DOHH2 (cell line): ENCODE results near the gene NDRG2.

Source experiments
- H3F3A ChIP-seq: fragments of 200-600 bp; sonication (generic), shearing (Covaris generic); 2 replicates; pipeline ENCODE4 v1.6.0; 2016; ENCODE audit warnings: antibody characterized with exemption, mild to moderate bottlenecking; ENCODE audit not compliant: control insufficient read depth, insufficient read depth
- H3K27ac ChIP-seq: fragments of 200-600 bp; sonication (generic); 2 replicates; pipeline ENCODE4 v1.5.1; 2014; ENCODE audit warnings: low read depth, mild to moderate bottlenecking, low read length, moderate library complexity
- H3K27me3 ChIP-seq: fragments of 200-600 bp; sonication (generic); 2 replicates; pipeline ENCODE4 v1.6.1; 2014; ENCODE audit warnings: mild to moderate bottlenecking, low read length, mixed read lengths; ENCODE audit not compliant: control insufficient read depth
- H3K36me3 ChIP-seq: fragments of 200-600 bp; sonication (generic); 2 replicates; pipeline ENCODE4 v1.6.1; 2014; ENCODE audit warnings: mild to moderate bottlenecking, low read length, moderate library complexity, mixed read lengths; ENCODE audit not compliant: control insufficient read depth
- H3K4me1 ChIP-seq: fragments of 200-600 bp; sonication (generic); 2 replicates; pipeline ENCODE4 v1.6.1; 2014; ENCODE audit warnings: mild to moderate bottlenecking, low read length, mixed read lengths; ENCODE audit not compliant: control insufficient read depth
- H3K4me2 ChIP-seq: fragments of 200-600 bp; sonication (generic); 2 replicates; pipeline ENCODE4 v1.6.0; 2014; ENCODE audit warnings: mild to moderate bottlenecking, low read length, moderate library complexity
- H3K4me3 ChIP-seq: fragments of 200-600 bp; sonication (generic); 2 replicates; pipeline ENCODE4 v1.5.1; 2014; ENCODE audit warnings: mild to moderate bottlenecking, low read length, mixed read lengths
- H3K79me2 ChIP-seq: fragments of 200-600 bp; sonication (generic); 2 replicates; pipeline ENCODE4 v1.6.1; 2014; ENCODE audit warnings: mild to moderate bottlenecking, low read length, mixed read lengths; ENCODE audit not compliant: control insufficient read depth
- H3K9me2 ChIP-seq: fragments of 200-600 bp; sonication (generic); replicated peaks from 2 replicates; pipeline ENCODE4 v1.6.1; 2014; ENCODE audit warnings: mild to moderate bottlenecking, low read length, mixed read lengths; ENCODE audit not compliant: control insufficient read depth
- H3K9me3 ChIP-seq: fragments of 200-600 bp; sonication (generic); 2 replicates; pipeline ENCODE4 v1.6.1; 2014; ENCODE audit warnings: antibody characterized with exemption, low read length, mixed read lengths; ENCODE audit not compliant: control insufficient read depth, insufficient read depth
- H4K20me1 ChIP-seq: fragments of 200-600 bp; sonication (generic); 2 replicates; pipeline ENCODE4 v1.6.0; 2014; ENCODE audit warnings: low read depth, mild to moderate bottlenecking, antibody characterized with exemption, low read length, moderate library complexity; ENCODE audit not compliant: control insufficient read depth, insufficient read depth
- EZH2phosphoT487 ChIP-seq: fragments of 200-600 bp; sonication (generic); IDR thresholded peaks from 2 replicates; pipeline ENCODE4 v1.6.1; 2017; ENCODE audit warnings: borderline replicate concordance, mild to moderate bottlenecking, antibody characterized with exemption, low read length, moderate library complexity, mixed read lengths
- TF ChIP-seq, protein P1 (sequence below): fragments of 200-600 bp; sonication (generic); IDR thresholded peaks from one replicate; pipeline ENCODE4 v1.5.1; 2014; ENCODE audit warnings: antibody characterized with exemption, mild to moderate bottlenecking, low read depth, low read length; ENCODE audit not compliant: poor library complexity, severe bottlenecking

The NDRG2 gene

DNA sequence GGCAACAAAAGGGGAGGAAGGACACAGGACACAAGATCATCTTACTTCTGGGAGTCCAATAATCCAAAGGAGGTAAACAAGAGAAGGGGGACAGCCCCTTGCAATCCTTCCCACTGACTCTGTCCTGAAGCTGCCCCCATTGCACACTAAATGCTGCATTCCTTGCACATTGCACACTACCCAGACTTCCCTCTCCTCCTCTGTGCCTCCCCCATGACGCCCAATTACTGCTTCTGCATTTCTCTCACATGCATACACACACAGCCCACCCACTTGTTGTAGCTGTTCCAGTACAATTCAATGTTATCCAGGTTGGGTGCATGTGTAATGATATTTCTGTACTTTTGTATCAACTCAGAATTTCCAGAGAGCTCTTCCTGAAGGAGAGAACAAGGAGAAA, 5.5 kb downstream of the NDRG2 start:
- Histone ChIP-seq H3K27ac (no peak overlapping the region), H3K4me2 (no peak overlapping the region), H3K79me2 (no peaks in the 10 kb centered on the region), H3K9me3 (no peaks in the 10 kb centered on the region), H4K20me1 (no peaks in the 10 kb centered on the region), H3F3A (no peaks in the 10 kb centered on the region), H3K9me2 (no peaks in the 10 kb centered on the region), H3K4me1 (no peaks in the 10 kb centered on the region), H3K27me3 (peaks cover 35% of the 10 kb centered on the region), H3K4me3 (no peak overlapping the region), H3K36me3 (no peaks in the 10 kb centered on the region)
- TF ChIP-seq EZH2phosphoT487, result no peak
- TF ChIP-seq, protein P1, sequence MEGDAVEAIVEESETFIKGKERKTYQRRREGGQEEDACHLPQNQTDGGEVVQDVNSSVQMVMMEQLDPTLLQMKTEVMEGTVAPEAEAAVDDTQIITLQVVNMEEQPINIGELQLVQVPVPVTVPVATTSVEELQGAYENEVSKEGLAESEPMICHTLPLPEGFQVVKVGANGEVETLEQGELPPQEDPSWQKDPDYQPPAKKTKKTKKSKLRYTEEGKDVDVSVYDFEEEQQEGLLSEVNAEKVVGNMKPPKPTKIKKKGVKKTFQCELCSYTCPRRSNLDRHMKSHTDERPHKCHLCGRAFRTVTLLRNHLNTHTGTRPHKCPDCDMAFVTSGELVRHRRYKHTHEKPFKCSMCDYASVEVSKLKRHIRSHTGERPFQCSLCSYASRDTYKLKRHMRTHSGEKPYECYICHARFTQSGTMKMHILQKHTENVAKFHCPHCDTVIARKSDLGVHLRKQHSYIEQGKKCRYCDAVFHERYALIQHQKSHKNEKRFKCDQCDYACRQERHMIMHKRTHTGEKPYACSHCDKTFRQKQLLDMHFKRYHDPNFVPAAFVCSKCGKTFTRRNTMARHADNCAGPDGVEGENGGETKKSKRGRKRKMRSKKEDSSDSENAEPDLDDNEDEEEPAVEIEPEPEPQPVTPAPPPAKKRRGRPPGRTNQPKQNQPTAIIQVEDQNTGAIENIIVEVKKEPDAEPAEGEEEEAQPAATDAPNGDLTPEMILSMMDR, result no peak

DNA sequence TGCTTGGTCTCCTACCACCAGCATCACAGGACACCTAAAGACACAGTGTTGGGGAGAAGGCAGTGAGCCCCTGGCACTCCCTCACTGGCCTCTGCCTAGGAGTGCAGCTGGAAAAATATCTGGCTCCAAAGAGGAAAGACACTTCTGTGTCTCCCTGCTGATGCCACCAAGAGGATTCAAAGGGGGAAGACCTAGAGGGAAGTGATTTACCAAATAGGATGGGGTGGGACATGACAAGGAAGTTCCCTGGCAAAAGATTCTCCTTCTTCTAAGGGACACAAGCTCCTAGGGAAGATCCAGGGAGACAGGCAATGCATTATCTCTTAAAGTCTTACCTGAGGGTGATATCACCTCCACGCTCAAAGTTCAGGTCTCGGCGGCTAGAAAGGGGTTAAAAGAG, 6.1 kb downstream of the NDRG2 start:
- Histone ChIP-seq H3K4me2 (no peak overlapping the region), H3K27ac (no peak overlapping the region), H3K9me2 (no peaks in the 10 kb centered on the region), H3F3A (no peaks in the 10 kb centered on the region), H3K9me3 (no peaks in the 10 kb centered on the region), H3K4me3 (no peak overlapping the region), H3K4me1 (no peaks in the 10 kb centered on the region), H3K27me3 (peaks cover 31% of the 10 kb centered on the region), H3K79me2 (no peaks in the 10 kb centered on the region), H3K36me3 (no peaks in the 10 kb centered on the region), H4K20me1 (no peaks in the 10 kb centered on the region)
- no peak for TF ChIP-seq EZH2phosphoT487
- TF ChIP-seq, protein P1, result no peak

DNA sequence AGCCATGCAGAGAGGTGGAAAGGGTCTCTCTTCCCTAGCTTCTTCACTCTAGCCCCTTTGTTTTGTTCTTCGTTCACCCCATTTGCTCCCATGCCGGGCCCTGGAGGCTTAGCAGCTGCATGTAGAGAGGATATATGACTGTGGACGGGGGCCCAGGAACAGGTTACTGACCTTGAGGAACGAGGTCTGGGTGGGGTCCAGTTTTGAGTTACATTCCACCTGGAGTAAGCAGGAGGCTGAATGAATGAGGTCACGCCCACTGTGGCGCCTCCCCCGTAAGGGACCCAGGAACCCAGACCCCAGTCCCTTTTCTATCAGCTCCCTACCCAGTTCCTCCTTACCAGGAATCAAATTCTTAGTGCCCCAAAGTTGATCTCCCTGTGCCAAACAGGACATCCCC, 6.6 kb downstream of the NDRG2 start:
- Histone ChIP-seq H3K79me2 (no peaks in the 10 kb centered on the region), H3K4me2 (no peak overlapping the region), H3K4me3 (no peak overlapping the region), H3K27me3 (peaks cover 26% of the 10 kb centered on the region), H3K9me3 (no peaks in the 10 kb centered on the region), H3K9me2 (no peaks in the 10 kb centered on the region), H4K20me1 (no peaks in the 10 kb centered on the region), H3K4me1 (no peaks in the 10 kb centered on the region), H3F3A (no peaks in the 10 kb centered on the region), H3K36me3 (no peaks in the 10 kb centered on the region), H3K27ac (no peak overlapping the region)
- TF ChIP-seq, protein P1, result no peak
- TF ChIP-seq EZH2phosphoT487, result no peak
